Putamen (tissue), 1 donor: ENCODE measurements around the gene IQCH.

ENCODE experiments used
- DNase-seq: peaks from one replicate; pipeline ENCODE4 v3.0.0-alpha.2; 2016; ENCODE audit warnings: low spot score

The IQCH gene

DNA sequence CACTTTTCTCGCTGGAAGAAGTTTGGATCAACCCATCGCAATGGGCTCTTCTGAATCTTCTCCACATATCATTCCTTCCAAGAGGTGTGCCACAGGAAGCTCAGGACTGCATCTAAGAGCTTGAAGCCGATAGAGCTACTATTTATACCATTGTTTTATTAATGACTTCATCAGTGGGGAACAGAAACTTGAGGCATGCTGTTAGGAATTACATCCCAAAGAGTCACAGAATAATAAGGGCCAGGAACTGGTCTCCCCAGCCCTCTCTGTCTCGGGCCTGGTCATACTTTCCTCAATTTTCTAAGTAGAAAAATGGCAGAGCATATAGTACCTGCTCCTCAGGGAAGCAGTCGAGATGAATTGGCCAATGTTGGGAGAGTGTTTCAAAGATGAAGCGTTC, 249.5 kb downstream of the IQCH start:
- DNase-seq: no peak

DNA sequence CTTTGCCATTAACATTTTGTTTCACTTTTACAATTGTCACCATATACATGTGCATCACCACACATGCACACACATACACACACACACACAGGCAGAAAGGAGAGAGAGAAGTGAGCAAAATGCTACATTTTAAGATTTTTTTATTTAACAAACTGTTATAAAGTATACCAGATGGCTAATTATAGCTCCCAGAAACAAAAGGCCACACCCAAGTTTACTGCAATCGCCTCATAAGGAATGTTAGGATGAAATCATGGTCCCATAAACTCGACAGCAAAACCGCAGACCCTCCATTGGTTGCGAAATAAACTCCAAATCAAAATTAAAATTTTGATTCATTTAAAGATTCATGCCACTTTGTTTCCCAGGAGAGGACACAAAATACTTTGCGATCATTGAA, 250.2 kb downstream of the IQCH start:
- no peak for DNase-seq

DNA sequence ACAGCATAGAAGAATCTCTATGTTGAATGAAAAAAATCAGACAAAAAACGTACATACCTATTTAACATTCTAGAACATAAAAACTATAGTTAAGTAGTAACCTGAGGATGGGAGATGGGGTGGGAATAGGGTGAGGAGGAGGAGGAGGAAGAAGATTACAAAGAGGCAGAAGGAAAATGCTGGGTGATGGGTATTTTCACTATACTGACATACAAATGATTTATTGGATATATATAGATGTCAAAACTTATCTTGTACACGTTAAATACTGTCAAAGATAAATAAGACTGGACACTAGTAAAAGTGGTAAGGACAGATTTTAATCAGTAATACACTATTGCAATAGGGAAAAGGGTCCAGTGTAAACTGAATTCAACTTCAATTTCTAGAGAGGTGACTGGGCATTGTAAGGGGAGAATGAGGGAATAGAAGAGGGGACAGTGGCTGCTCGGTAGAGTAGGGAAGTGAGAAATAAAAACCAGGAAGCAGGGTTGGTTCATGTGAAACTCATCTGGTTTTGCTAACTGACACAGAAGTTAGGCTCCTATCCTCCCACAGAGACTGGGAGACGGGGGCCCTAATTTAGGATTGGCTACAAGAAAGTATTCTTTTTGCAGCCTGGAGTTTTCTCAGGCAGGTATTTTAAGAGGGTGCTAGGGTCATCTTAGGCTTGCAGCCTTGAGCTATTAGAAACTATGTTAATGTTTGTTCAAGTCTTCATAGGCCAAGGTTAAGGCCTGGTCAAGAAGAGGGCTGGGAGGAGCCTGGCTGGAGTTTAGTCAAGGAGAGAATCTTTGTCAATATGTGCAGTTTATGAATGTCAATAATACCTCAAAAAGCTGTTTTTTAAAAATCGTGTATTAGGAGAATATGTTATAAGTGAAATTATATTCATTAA, 251.3 kb downstream of the IQCH start:
- no peak for DNase-seq

DNA sequence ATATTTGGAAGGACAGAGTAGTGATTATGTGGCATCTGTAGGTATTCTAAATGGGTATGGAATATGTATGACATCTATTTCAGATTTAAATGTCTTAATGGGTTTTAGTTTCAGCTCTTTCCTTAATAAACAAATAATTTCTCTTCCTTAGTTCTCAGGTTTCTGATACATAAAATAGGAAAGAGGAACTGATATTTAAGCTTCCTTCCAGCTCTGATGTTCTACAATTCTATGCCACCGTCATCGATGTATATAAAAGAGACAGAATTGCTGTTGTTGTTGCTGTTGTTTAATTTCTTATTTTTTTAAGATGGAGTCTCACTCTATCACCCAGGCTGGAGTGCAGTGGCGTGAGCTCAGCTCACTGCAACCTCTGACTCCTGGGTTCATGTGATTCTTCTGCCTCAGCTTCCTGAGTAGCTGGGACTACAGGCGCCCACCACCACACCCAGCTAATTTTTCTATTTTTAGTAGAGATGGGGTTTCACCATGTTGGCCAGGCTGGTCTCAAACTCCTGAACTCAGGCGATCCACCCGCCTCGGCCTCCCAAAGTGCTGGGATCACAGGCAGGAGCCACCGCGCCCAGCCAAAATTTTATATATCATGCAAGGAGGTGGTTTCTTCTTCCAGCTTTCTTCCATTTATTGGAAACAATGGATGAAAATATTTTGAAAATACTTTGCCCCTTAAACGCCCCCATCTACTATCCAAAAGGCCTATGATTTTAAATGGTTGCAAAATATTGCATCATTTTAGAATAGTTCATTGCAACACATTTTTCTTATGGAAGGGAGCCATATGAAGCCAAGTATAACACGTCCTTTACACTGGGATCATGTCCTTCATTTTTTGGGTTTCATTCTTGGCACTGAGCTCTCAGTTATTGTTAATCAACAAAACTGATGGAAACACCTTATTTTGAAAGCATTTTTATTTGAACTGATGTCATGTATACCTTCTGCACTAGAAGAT, 252.5 kb downstream of the IQCH start:
- DNase-seq: no peak

DNA sequence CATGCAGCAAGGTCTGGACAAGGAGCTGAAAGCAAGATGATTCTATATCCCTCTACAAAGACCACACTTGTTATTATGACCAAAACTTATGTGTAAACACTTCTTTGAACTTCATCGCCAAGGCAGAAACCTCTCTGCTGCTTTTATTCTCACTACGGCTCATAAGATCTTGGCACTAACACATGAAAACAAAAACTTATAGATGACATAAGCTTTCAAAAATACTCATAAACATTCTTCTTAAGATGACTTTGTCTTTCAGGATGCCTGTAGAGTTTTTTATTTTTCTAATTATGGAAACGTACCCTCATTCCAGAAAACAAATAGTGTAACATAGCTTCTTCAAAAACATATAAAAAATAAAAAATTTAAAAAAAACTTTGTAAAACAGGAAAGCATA, 253.8 kb downstream of the IQCH start:
- DNase-seq: no peak

DNA sequence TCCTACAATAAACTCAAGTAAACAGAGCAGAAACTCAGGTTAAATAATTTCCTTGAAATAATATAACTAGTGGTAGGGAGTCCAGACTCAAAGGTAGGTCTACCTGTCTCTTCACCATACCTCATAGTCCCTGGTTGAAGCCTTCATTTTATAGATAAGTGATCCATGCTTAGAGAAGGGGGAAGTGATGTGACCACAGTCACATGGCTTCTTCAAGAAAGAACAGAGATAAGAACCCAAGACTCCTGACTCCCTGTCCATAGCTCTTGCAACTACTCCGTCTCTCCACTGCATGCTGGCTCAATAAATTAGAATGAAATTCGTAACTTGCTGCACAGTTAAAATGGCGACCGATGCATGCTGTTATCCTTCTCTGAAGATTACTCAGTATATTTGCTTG, 255.3 kb downstream of the IQCH start:
- no peak for DNase-seq

DNA sequence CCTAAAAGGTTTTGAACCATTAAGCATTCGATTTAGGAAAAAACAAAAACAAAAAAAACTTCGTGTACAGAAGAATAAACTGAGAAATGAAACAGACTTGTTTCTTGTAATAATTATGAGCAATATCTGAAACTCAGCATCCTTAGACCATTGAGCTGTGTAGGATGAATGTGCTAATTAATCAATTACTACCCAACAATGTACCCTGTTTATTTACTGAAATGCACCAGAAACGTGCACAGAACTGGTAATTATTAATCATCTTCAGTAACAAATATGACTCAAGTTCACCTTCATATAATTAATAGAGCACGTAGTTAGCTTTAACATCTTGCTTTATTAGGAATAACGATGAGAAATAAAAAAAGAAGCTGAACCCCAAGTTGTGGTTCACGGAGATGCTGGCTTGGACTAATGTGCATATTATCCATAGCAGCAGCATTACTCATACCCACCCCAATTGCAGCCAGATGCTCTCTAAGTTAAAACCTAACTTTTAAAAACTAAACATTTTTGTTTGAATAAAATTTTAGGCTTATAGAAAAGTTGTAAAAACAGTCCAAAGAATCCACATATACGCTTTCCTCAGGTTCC, 256.1 kb downstream of the IQCH start:
- DNase-seq: no peak

DNA sequence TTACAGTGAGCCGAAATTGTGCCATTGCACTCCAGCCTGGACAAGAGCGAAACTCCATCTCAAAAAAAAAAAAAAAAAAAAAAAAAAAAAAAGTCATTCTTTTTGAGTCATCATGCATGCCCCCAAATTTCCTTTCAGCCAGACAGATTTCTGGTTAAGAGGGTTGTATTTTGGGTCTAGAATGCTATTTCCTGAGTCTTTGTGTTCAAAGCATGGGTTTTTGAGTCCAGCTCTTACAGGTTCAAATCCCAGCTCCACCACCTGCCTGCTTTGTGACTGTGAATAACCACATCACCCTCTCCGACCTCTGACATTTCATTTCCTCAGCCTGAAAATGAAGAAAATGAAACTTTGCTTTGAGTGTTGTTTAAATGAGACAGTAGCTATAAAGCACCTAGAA, 257.0 kb downstream of the IQCH start:
- no peak for DNase-seq

DNA sequence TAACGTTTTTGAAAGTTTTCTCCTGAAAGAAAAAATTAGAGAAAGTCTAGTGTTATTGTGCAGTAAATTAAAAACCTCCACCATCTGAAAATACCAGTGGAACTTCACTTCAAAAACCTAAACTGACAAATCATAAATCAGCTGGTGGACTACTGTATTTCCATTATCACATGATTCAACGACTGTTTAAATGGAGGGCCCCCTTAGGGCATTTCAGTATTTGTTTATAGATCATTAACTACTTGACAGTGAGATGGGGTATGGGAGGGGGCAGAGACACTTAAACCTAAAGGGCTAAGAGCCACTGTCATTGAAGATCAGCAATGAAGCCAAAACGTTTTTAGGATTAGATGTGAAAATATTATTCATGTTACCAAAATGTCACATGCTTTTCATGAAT, 257.6 kb downstream of the IQCH start:
- DNase-seq: no peak

DNA sequence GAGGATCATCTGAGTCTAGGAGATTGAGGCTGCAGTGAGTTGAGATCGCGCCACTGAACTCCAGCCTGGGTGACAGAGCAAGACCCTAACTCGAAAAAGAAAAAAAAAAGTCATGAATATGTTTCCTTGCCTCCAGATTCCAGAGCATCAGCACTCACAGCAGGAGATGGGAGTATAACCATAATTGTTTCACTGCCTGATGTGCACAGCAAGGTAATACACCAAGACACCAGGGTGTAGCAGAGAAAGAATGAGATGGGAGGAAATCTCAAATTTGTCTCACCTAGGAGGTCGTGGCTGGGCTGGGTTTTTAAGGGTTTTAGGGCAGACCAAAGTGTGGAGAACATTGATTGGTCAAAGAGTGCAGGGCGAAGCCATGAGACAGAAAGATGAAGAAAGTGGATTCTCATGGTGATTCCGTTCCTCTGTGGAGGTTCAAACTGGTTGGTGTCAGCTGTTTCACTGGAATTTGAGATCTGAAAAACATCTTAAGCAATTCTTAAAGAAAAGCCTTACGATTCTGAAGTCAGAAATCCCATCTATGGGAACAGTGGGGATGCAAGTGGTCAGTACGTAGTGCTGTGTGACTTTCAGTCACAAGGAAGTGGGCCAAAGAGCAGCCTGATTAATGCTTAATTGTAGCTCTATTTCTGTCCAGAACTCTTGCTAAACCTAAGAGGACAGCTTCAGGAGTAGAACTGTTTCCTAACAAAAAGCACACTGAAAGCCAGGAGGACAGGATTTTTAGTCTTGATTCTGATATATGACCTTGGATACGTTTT, 258.5 kb downstream of the IQCH start:
- no peak for DNase-seq

DNA sequence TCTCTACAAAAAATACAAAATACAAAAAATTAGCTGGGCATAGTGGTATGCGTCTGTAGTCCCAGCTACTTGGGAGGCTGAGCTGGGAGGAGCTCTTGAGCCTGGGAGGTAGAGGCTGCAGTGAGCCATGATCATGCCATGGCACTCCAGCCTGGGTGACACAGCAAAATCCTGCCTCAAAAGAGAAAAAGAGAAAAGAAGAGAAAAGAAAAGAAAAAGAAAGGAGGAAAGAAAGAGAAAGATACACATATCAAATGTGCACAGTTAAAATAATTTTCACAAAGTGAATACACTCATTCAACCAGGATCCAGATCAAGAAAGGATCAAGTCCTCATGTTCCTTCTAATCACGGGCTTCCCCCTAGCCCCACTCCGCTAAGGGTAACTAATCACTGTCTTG, 260.5 kb downstream of the IQCH start:
- no peak for DNase-seq

DNA sequence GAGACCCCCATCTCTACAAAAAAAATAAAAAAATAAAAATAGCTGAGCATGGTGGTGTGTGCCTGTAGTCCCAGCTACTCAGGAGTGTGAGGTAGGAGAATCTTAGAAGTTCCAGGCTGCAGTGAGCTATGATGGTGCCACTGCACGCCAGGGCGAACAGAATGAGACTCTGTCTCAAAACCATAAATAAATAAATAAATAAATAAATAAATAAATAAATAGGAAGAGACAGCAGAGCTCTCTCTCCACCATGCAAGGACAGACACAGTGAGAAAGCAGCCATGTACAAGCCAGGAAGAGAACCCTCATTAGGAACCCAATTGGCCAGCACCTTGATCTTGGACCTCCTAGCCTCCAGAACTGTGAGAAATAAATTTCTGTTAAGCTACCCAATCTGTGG, 261.0 kb downstream of the IQCH start:
- DNase-seq: no peak

DNA sequence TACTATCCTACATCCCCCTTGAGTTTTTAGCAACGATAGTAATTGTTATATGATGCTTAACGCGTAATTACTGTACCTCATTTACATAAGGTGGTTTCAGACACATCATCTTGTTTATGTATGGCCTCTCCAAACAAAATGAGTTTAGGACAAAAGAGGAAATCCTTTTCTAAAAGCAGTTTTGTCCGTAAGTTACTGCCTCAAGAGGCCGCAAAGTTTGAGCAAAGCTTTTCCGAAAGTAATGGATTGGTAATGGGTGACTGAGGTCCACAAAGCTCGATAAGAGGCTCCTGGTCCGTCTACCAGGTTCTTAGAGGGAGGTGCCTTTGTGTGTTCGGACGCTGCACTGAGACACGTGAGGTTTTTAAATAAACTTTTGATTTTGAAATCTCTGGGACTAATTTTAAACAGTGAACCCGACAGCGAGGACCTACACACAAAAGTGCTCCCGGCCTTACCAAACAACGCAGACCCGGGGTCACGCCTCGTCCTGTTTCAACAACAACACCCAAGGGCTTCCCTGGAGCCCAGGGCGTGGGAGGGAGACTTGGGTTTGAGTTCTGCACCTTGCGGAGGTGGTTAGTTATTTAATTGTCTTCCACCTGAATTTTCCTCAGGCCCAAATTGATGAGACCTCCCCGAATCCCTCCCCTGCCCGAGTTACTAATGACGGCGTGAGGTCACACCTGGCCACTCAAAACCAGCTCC, 265.9 kb downstream of the IQCH start:
- DNase-seq: no peak

DNA sequence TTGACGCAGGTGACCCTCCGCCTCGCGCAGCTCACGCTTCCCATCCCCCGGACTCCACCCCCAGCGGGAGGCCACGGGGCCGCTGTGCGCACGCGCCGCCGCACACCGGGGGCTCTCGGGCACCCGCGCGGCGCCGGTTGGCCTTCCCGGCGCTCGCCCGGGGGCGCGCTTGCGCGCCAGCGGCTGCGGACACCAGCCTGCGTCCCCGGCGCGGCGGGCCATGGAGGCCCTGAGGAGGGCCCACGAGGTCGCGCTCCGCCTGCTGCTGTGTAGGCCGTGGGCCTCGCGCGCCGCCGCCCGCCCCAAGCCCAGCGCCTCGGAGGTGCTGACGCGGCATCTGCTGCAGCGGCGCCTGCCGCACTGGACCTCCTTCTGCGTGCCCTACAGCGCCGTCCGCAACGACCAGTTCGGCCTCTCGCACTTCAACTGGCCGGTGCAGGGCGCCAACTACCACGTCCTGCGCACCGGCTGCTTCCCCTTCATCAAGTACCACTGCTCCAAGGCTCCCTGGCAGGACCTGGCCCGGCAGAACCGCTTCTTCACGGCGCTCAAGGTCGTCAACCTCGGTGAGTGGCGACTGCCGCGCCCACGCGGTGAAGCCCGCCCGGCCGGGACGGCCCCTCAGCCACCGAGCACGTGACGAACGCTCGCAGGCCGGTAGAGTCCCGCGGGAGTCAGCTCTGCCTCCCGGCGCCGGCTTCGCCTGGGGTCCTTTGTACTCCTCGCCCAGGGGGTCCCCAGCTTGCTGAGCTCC, 266.6 kb downstream of the IQCH start, which contains the start of gene C15orf61:
C15orf61 (plus strand) TSS at position 103 of the 754 bp plus-strand sequence; CDS start at position 221, 118 bp downstream.
- DNase-seq: peak; percentile 87

DNA sequence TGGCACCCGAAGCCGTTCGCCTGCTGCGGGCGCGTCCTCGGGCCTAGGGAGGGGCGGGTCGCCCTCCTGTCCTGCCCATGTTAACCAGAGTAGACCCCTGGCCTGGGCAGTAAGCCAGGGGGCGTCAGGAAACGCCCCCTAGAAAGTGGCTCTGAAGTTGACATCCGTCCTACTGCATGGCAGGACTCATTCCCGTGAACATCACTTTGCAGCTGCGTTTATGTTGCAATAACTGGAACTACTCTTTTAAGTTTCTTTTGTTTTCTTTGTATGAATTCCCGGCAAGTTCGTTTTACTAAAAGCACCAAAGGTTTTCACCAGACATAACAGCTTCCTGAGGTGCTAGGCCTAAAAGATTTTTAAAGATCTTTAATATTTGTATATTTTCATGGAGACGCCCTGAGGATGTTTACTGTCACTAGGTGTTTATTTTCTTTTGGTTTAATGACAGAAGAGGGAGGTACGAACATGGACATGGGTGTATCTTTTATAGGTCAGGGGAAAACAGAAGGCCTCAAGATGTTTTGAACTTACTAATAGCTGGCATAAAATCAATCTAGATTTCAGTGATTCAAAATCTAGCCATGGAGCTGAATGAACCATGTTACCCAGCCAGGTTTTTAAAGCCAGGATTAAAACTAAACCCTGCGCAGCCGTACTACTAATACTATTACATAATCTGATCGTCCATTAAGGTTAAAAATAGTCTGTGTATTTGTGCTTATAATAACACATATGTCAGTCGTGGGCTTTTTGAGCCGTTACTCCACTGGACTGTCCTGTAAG, 267.4 kb downstream of the IQCH start:
- DNase-seq: no peak

DNA sequence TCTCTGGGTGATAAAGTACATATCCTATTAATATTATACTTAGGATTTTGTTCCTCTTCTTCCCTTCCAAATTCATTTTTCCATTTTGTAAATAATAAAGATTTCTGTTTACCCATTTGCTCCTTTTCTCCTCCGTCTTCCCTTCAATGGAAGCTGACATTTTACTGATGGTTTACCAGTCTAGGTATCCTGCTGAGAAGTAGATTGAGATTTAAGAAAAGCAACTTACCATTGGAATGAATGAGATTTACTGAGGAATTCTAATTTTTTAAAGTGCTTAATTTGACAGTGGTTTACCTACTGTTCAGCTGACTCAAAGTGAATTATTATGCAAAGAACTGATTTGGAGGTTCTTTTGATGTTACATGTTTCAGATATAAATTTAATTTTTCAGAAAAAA, 268.7 kb downstream of the IQCH start:
- DNase-seq: no peak

DNA sequence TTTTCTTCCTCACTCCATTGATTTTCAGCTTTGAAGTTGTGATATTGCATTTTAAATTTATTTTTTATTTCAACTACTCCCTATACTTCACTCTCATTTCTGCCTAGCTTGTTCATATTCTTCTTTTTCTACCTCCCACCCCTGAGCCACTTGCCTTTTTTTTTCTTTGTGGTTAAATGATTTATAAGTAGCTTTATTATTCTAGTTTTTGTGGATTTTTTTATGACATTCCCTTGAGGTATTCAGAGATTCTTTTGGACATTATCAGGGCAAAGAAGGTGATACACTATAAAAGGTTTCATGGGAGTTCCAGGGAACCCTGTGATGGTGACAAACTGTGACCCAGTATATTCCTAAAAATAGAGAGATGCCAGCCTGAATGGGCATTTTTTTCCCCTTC, 269.6 kb downstream of the IQCH start:
- DNase-seq: no peak

DNA sequence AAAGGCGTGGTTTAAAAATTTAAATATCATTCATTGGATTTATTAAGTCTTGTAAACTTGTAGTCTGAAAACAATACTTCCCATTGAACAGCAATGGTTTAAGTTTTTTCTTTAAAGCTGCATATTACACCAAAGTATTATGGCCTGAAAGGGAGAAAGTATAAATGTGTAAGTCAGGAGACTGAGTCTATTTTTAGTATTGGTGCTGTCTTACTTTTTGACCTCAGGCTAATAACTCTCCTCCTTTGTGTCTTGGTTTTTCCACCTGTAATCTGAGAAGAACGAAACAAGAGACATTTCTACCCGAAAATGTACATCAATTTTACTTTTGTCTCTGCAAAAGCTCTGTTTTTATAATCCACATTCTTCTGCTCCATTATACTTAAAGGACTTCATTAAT, 273.9 kb downstream of the IQCH start:
- no peak for DNase-seq

DNA sequence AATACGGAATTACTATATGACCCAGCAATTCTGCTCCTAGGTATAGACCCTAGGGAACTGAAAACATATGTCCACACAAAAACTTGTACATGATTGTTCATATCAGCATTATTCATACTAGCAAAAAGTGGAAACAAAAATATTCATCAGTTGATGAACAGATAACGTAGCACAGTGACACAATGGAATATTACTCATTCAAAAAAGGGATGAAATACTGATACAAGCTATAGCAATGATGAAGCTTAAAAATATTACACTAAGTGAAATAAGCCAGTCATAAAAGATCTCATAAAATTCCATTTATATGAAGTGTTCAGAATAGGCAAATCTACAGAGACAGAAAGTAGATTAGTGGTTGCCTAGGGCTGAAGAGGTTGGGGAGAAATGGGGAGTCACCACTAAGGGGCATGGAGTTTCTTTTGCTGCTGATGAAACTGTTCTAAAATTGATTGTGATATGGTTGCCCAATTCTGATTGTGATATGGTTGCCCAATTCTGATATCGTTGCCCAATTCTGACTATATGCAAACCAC, 276.9 kb downstream of the IQCH start:
- no peak for DNase-seq
